HepG2 (cell line): ENCODE results near the gene SREBF1. TPM values are rescaled to one million over a fixed set of nuclear protein-coding genes. Genes with fewer than 3 reads are reported as not detected.

Source experiments
- ATAC-seq: fragments of 200-7000 bp; cut with Tn5 transposase; 3 replicates; pipeline ENCODE4 v1.9.1; 2020; ENCODE audit warnings: mild to moderate bottlenecking, moderate library complexity
- BruUV-seq: library from RNA; stranded (reverse); fragments of 400-500 nt; replicated peaks from 2 replicates; lab custom pipeline; 2021; lab: Mats Ljungman, UMichigan
- CTCF ChIA-PET: fragments of 300-600 bp; formaldehyde crosslinking; extraction: SDS; loops from one replicate; lab custom pipeline; 2021; ENCODE audit warnings: low total read pairs, inconsistent platforms, low intra/inter-chr PET ratio; lab: Yijun Ruan, JAX
- POLR2A ChIA-PET: fragments of 350-600 bp; sonication (Branson Sonifier 250); formaldehyde crosslinking; loops from one replicate; lab custom pipeline; 2020; ENCODE audit warnings: antibody characterized with exemption, inconsistent platforms; lab: Yijun Ruan, JAX
- DNase-seq: peaks from one replicate; pipeline ENCODE4 v3.0.0-alpha.2; 2015; ENCODE audit warnings: low spot score
- FAIRE-seq: peaks from 3 replicates; lab custom pipeline; 2011; peaks lifted over from hg19 to GRCh38; lab: Jason Lieb, UNC
- H2AFZ ChIP-seq: one replicate; pipeline ENCODE4 v1.6.1; 2011; ENCODE audit warnings: low read length, inconsistent platforms
- H3K27ac ChIP-seq: fragments of 300-600 bp; 3 replicates; pipeline ENCODE4 v1.8.0; 2011; ENCODE audit warnings: mixed run types, mild to moderate bottlenecking, mixed read lengths, low read length, inconsistent platforms; ENCODE audit not compliant: insufficient read depth; ENCODE audit errors: extremely low read length
- H3K27me3 ChIP-seq, 2 experiments: fragments of 200-600 bp in 1 of 2; 2 replicates in 1 of 2; 3 replicates in 1 of 2; pipeline versions ENCODE4 v1.6.0 to v1.8.0; 2011; ENCODE audit warnings: low read length in 2 of 2, mild to moderate bottlenecking in 2 of 2, moderate library complexity in 2 of 2, inconsistent platforms in 1 of 2; ENCODE audit not compliant: insufficient read depth in 2 of 2, control insufficient read depth in 1 of 2
- H3K36me3 ChIP-seq, 2 experiments: fragments of 200-600 bp in 1 of 2; replicated peaks in 1 of 2; 2 replicates in 1 of 2; 3 replicates in 1 of 2; pipeline versions ENCODE4 v1.5.1 to v1.8.0; 2011; ENCODE audit warnings: low read length in 2 of 2, inconsistent platforms in 1 of 2; ENCODE audit not compliant: insufficient read depth in 2 of 2, control insufficient read depth in 1 of 2
- H3K4me1 ChIP-seq: 2 replicates; pipeline ENCODE4 v1.5.1; 2012; ENCODE audit warnings: low read length, inconsistent platforms; ENCODE audit not compliant: insufficient read depth
- H3K4me2 ChIP-seq: 2 replicates; pipeline ENCODE4 v1.6.0; 2011; ENCODE audit warnings: low read depth, low read length, inconsistent platforms
- H3K4me3 ChIP-seq, 3 experiments: fragments of 200-600 bp in 1 of 3; sonication (generic), shearing (Covaris generic) in 1 of 3; replicated peaks in 1 of 3; 2 replicates each; pipeline ENCODE4 v1.5.1; 2011 to 2016; ENCODE audit warnings: low read length in 3 of 3, inconsistent platforms in 2 of 3, low read depth in 2 of 3, mild to moderate bottlenecking in 2 of 3, control low read depth in 1 of 3, mixed read lengths in 1 of 3; ENCODE audit not compliant: insufficient read depth in 1 of 3
- H3K79me2 ChIP-seq: one replicate; pipeline ENCODE4 v1.6.1; 2011; ENCODE audit warnings: low read length, inconsistent platforms; ENCODE audit not compliant: insufficient read depth
- H3K9ac ChIP-seq: 2 replicates; pipeline ENCODE4 v1.6.0; 2011; ENCODE audit warnings: mild to moderate bottlenecking, low read depth, low read length, inconsistent platforms; ENCODE audit not compliant: insufficient read depth
- H3K9me3 ChIP-seq: 2 replicates; pipeline ENCODE4 v1.5.1; 2012; ENCODE audit warnings: mild to moderate bottlenecking, low read length
- H4K20me1 ChIP-seq: 2 replicates; pipeline ENCODE4 v1.6.0; 2011; ENCODE audit warnings: inconsistent platforms, mild to moderate bottlenecking, low read length, moderate library complexity; ENCODE audit not compliant: insufficient read depth
- RARG ChIP-seq: sonication (generic); formaldehyde crosslinking; IDR thresholded peaks from 2 replicates; pipeline ENCODE4 v1.4.0; 2020; ENCODE audit warnings: low read depth, mild to moderate bottlenecking, missing genetic modification reagents
- ZNF354B ChIP-seq: sonication (generic); formaldehyde crosslinking; IDR thresholded peaks from 2 replicates; pipeline ENCODE4 v1.8.0; 2022; ENCODE audit warnings: mild to moderate bottlenecking, missing genetic modification reagents
- ZNF530 ChIP-seq: sonication (generic); formaldehyde crosslinking; IDR thresholded peaks from 2 replicates; pipeline ENCODE4 v1.5.0; 2020; ENCODE audit warnings: low read depth, mild to moderate bottlenecking, missing genetic modification reagents
- WGBS: methylation state at CpG from one replicate; pipeline ENCODE4 v1.1.6; 2017; ENCODE audit warnings: low lambda C conversion rate; 5-methylcytosine and 5-hydroxymethylcytosine counted together
- in situ Hi-C: cut with HindIII; loops from 2 replicates; pipeline ENCODE4 v1.10.0; 2017; ENCODE audit warnings: low pct_unique_long_range_greater_than_20kb; ENCODE audit not compliant: extremely low pct_ligation_motif_present
- intact Hi-C: fragments of 100-400 bp; cut with micrococcal nuclease; formaldehyde crosslinking; loops from one replicate; pipeline ENCODE4 v1.10.0; 2022; ENCODE audit not compliant: unreplicated experiment
- polyA plus RNA-seq, 8 experiments: library from polyadenylated mRNA; depleted of rRNA in 3 of 8; stranded (reverse) in 7 of 8; unstranded in 1 of 8; fragments of >200 nt; fragmentation: Illumina TruSeq in 4 of 8; extraction: Trizol in 4 of 8; gene quantifications; 2 replicates each; pipeline versions ENCODE4 v1.2.1 to v1.2.3, GENCODE V29; 2011 to 2016; ENCODE audit warnings: low read depth in 4 of 8, missing spikeins in 1 of 8, mixed read lengths in 1 of 8; ENCODE audit not compliant: insufficient read depth in 1 of 8
- total RNA-seq, 5 experiments: library from RNA; depleted of rRNA; stranded (reverse); fragments of >200 nt; fragmentation: Illumina TruSeq; extraction: Trizol; gene quantifications; 2 replicates each; pipeline ENCODE4 v1.2.3, GENCODE V29; 2016; ENCODE audit warnings: low read depth in 1 of 5
- TF ChIP-seq, protein P1 (sequence below): IDR thresholded peaks from 2 replicates; pipeline ENCODE4 v1.6.1; 2012; ENCODE audit warnings: low read length, improper control_type of control experiment
- TF ChIP-seq, protein P2 (sequence below): sonication (generic); formaldehyde crosslinking; IDR thresholded peaks from 2 replicates; pipeline ENCODE4 v1.5.0; 2020; ENCODE audit warnings: missing genetic modification reagents

SREBF1 gene
- total and polyA plus RNA-seq, 2 of the 13 experiments (the other 11 are each of a cell fraction or from before 2014, with no cell fraction given) = 34.3 to 38.0 TPM

DNA sequence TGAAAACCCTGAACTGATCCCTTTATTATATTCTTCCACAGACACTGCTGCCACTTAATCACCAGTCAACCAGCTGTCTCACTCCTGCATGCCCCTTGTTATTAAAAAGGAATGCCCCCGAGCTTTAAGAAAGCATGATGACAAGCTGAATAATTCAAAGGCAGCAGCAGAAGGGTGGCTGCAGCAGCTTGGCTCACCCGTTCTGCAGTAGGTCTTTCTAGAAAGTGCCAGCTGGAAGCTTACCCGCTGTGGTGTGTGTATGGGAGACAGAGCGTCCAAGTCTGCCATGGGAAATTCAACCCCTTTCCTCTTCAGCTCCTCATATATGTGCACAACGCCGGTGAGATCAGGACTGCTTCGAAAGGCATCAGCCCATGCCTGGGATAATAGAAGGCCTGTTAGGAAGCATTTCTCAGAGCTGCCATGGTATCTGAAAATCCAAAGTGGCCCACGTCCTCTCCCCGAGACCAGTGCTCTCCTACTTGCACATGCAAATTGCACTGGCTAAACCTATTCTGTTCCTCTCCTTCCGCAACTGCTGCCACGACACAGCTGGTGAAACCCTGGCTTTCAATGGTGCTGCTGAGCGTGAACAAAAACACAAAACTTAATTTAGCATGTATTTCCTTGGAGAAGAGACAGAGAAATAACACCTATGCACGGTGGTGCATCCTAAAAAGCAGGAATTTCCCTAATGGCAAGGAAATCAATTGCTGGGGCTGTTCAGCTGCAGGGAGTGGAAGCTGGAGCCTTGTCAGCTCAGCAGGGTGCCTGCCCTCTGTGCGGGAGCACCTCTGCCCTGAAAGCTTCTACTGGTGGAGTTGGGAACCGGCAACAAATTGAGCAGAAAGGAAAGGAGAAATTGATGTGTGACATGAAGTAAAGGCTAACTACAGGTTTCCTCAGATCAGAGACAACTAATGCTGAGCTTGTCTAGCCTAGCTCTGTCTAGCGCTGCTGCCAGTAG, 47.9 kb upstream of the SREBF1 start:
- H3K4me3 ChIP-seq = no peak overlapping the region
- H2AFZ ChIP-seq = no peak overlapping the region
- DNase-seq (no peak), ATAC-seq (no peak), FAIRE-seq (no peak)
- H3K27me3 ChIP-seq = no peaks in the 10 kb centered on the region
- no peak overlapping the region for H3K4me2 ChIP-seq
- no peaks in the 10 kb centered on the region for H3K79me2 ChIP-seq
- no peaks in the 10 kb centered on the region for H3K4me1 ChIP-seq
- no peak overlapping the region for H3K9ac ChIP-seq
- no peak overlapping the region for H3K27ac ChIP-seq
- no TSS peak for BruUV-seq
- intact Hi-C loops (no loop called here), in situ Hi-C loops (no loop called here)
- H3K9me3 ChIP-seq = no peaks in the 10 kb centered on the region
- ChIA-PET POLR2A (no interaction called here), CTCF (no interaction called here)
- H3K36me3 ChIP-seq = peaks cover 0 to 1% of the 10 kb centered on the region in 2 experiments; a peak in 2 of 5 replicates
- H4K20me1 ChIP-seq = 0 out of 2 replicates have a peak, but pooled peaks cover 3% of the 10 kb centered on the region
- WGBS = 92% methylated on average over 15 of the region's 16 CpGs
- TF ChIP-seq, protein P1, sequence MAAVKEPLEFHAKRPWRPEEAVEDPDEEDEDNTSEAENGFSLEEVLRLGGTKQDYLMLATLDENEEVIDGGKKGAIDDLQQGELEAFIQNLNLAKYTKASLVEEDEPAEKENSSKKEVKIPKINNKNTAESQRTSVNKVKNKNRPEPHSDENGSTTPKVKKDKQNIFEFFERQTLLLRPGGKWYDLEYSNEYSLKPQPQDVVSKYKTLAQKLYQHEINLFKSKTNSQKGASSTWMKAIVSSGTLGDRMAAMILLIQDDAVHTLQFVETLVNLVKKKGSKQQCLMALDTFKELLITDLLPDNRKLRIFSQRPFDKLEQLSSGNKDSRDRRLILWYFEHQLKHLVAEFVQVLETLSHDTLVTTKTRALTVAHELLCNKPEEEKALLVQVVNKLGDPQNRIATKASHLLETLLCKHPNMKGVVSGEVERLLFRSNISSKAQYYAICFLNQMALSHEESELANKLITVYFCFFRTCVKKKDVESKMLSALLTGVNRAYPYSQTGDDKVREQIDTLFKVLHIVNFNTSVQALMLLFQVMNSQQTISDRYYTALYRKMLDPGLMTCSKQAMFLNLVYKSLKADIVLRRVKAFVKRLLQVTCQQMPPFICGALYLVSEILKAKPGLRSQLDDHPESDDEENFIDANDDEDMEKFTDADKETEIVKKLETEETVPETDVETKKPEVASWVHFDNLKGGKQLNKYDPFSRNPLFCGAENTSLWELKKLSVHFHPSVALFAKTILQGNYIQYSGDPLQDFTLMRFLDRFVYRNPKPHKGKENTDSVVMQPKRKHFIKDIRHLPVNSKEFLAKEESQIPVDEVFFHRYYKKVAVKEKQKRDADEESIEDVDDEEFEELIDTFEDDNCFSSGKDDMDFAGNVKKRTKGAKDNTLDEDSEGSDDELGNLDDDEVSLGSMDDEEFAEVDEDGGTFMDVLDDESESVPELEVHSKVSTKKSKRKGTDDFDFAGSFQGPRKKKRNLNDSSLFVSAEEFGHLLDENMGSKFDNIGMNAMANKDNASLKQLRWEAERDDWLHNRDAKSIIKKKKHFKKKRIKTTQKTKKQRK = no peak
- TF ChIP-seq ZNF530 = no peak
- TF ChIP-seq, protein P2, sequence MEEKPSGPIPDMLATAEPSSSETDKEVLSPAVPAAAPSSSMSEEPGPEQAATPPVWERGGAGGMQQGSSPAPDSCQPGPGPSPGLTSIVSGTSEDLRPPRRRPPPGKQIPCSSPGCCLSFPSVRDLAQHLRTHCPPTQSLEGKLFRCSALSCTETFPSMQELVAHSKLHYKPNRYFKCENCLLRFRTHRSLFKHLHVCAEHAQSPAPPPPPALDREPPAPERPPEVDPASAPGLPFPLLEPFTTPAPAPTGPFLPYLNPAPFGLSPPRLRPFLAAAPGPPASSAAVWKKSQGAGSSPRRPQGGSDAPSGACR (CRISPR knock-in tag) = no peak
- TF ChIP-seq ZNF354B (CRISPR knock-in tag) = no peak
- TF ChIP-seq RARG = no peak
- TF ChIP-seq, all 625 proteins: peak for 0
